Right lobe of liver (tissue), 6 donors: ENCODE measurements around the gene SH3PXD2A. TPM values are rescaled to one million over a fixed set of nuclear protein-coding genes. Genes with fewer than 3 reads are reported as not detected.

Experiments used
- ATAC-seq, 4 donors: fragments of 200-7000 bp; cut with Tn5 transposase; one replicate each; pipeline ENCODE4 v1.9.1; 2020; ENCODE audit warnings: mild to moderate bottlenecking in 4 of 4, moderate library complexity in 4 of 4
- DNase-seq, 3 donors: peaks; one replicate each; pipeline ENCODE4 v3.0.0-alpha.2; 2020
- H3K27ac ChIP-seq, 3 donors: fragments of 200-600 bp; one replicate each; pipeline ENCODE4 v1.8.0; 2022
- H3K27me3 ChIP-seq, 2 donors: fragments of 200-600 bp; one replicate each; pipeline ENCODE4 v1.8.0; 2022
- H3K36me3 ChIP-seq, 4 donors: fragments of 200-600 bp; sonication (generic) in 1 of 4; one replicate each; pipeline versions ENCODE4 v1.5.1 to v1.8.0; 2017 to 2022; ENCODE audit warnings: control low read depth in 1 of 4
- H3K4me1 ChIP-seq, 4 donors: fragments of 200-600 bp; sonication (generic) in 1 of 4; one replicate each; pipeline versions ENCODE4 v1.5.1 to v1.8.0; 2017 to 2022; ENCODE audit warnings: control low read depth in 1 of 4
- H3K4me3 ChIP-seq, 3 donors: fragments of 200-600 bp; one replicate each; pipeline ENCODE4 v1.8.0; 2022
- H3K9me3 ChIP-seq, 4 donors: fragments of 200-600 bp; sonication (generic) in 1 of 4; one replicate each; pipeline versions ENCODE4 v1.5.1 to v1.8.0; 2017 to 2022; ENCODE audit warnings: control low read depth in 1 of 4
- CTCF ChIP-seq, 4 donors: fragments of 200-600 bp in 3 of 4; fragments of 450-650 bp in 1 of 4; IDR thresholded peaks; one replicate each; pipeline versions ENCODE4 v1.5.1 to v1.8.0; 2016 to 2022; ENCODE audit warnings: antibody characterized with exemption in 4 of 4, mild to moderate bottlenecking in 2 of 4
- POLR2A ChIP-seq: fragments of 450-650 bp; IDR thresholded peaks from one replicate; pipeline ENCODE4 v1.6.1; 2017; ENCODE audit warnings: antibody characterized with exemption, mild to moderate bottlenecking
- WGBS: methylation state at CpG from one replicate; pipeline ENCODE4 v1.1.6; 2018; ENCODE audit warnings: low coverage, low lambda C conversion rate; ENCODE audit not compliant: insufficient coverage; ENCODE audit errors: missing lambda C conversion rate; 5-methylcytosine and 5-hydroxymethylcytosine counted together
- intact Hi-C, 2 donors: fragments of 100-400 bp; cut with DNase I; formaldehyde crosslinking; loops; one replicate each; pipeline versions ENCODE4 v1.11.2 to v1.14.1; 2022
- total RNA-seq, 6 experiments: library from RNA; depleted of rRNA in 2 of 6; stranded (reverse); fragments of >200 nt in 2 of 6; fragmentation: NEBNext Ultra II Directional in 3 of 6; extraction: Animal tissue kit (Norgen Biotek cat#: 25700) in 3 of 6; gene quantifications; one replicate each; pipeline versions ENCODE4 v1.1.0 to v1.2.4, GENCODE V29; 2016 to 2023
- donor health status: DM: no; HTN: yes; CAD: no.
- donor health status: DM: no; HTN: no; CAD: no.
- donor health status: DM: no; HTN: no; CAD: no.
- donor health status: DM: no; HTN: yes; CAD: no.
- donor health status: DM: no; HTN: yes; CAD: no.

The SH3PXD2A gene
- total RNA-seq, 6 experiments from 2014 or later: 3.0 to 38.3 (median 10.0) TPM

- intact Hi-C loops: no loop called here
- Histone ChIP-seq H3K4me3 (no peak overlapping the region), H3K27me3 (no peaks in the 10 kb centered on the region), H3K27ac (no peak overlapping the region), H3K36me3 (no peaks in the 10 kb centered on the region), H3K4me1 (no peaks in the 10 kb centered on the region), H3K9me3 (no peaks in the 10 kb centered on the region)
- ATAC-seq (peak; percentile 93 to 98 (median 96)), DNase-seq (peak; percentile 73 to 80 (median 80))
- TF ChIP-seq CTCF (IDR thresholded peaks at IDR 0.05) (peak; percentile 92 to 96 (median 94)), POLR2A (no peak)
- 20% methylated on average over 4 of the region's 8 CpGs for WGBS
Observed at GRCh38 chr10:103685880-103686669, 169.3 kb downstream of the SH3PXD2A start.

- ATAC-seq (no peak), DNase-seq (no peak)
- Histone ChIP-seq H3K4me1 (no peaks in the 10 kb centered on the region), H3K36me3 (no peaks in the 10 kb centered on the region), H3K27ac (no peak overlapping the region), H3K4me3 (no peak overlapping the region), H3K9me3 (no peaks in the 10 kb centered on the region), H3K27me3 (no peaks in the 10 kb centered on the region)
- intact Hi-C loops: loop anchor here in 1 of 2 donors (5.0 kb wide), 1 partner anchor 82 kb away; no protein-coding TSS in a partner anchor
- TF ChIP-seq CTCF (IDR thresholded peaks at IDR 0.05) (no peak), POLR2A (no peak)
- 73% methylated on average over 2 of the region's 4 CpGs for WGBS
Observed at GRCh38 chr10:103683851-103684250, 171.5 kb downstream of the SH3PXD2A start.

- H3K9me3 ChIP-seq: no peaks in the 10 kb centered on the region
- TF ChIP-seq CTCF (IDR thresholded peaks at IDR 0.05): no peak
- no peak for TF ChIP-seq POLR2A
- H3K27ac ChIP-seq: no peak overlapping the region
- no peak overlapping the region for H3K4me3 ChIP-seq
- no peaks in the 10 kb centered on the region for H3K27me3 ChIP-seq
- 92% methylated on average over 7 of the region's 12 CpGs for WGBS
- no peaks in the 10 kb centered on the region for H3K36me3 ChIP-seq
- no peak for ATAC-seq
- H3K4me1 ChIP-seq: no peaks in the 10 kb centered on the region
- no peak for DNase-seq
- intact Hi-C loops: loop anchor here in 1 of 2 donors (5.0 kb wide), 1 partner anchor 80 kb away; no protein-coding TSS in a partner anchor
Observed at GRCh38 chr10:103682631-103683030, 172.7 kb downstream of the SH3PXD2A start.

DNA sequence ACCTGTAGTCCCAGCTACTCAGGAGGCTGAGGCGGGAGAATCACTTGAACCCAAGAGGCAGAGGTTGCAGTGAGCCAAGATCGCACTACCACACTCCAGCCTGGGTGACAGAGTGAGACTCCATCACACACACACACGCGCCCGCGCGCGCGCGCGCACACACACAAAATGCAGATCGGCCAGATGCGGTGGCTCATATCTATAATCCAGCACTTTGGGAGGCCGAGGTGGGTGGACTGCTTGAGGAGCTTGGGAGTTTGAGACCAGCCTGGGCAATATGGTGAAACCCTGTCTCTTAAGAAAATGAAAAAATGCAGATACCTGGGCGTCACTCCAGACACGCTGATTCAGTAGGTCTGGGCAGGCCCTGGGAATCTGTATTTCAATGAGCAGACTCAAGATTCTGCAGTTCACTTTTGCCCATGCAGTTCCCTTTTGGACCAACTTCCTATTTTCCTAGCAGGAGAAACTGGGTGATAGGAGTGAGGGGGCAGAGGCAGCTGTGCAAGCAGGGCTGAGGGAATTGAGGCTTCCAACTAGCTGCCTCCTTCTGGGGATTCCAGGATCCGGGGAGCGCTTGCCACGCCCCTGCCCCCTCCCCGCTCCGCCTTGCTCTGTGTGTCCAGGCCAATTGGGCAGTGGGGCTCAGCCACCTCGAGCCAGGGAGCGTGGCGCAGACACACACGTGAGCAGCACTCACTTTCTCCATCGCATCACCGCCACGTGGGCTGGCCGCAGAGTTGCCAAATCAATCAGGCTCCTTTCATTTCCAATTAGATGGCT is 173.6 kb downstream of the SH3PXD2A start:
- Histone ChIP-seq H3K9me3 (no peaks in the 10 kb centered on the region), H3K27ac (no peak overlapping the region), H3K4me1 (no peaks in the 10 kb centered on the region), H3K36me3 (no peaks in the 10 kb centered on the region), H3K27me3 (no peaks in the 10 kb centered on the region), H3K4me3 (no peak overlapping the region)
- no peak for ATAC-seq
- 100% methylated on average over 1 of the region's 29 CpGs for WGBS
- no peak for DNase-seq
- TF ChIP-seq CTCF (IDR thresholded peaks at IDR 0.05) (no peak), POLR2A (no peak)
- intact Hi-C loops: loop anchor here in 1 of 2 donors (5.0 kb wide), 1 partner anchor 80 kb away; no protein-coding TSS in a partner anchor
